HepG2 (cell line): ENCODE measurements around the gene ABHD13. TPM values are rescaled to one million over a fixed set of nuclear protein-coding genes. Genes with fewer than 3 reads are reported as not detected.

Source experiments
- ELF1 ChIP-seq: sonication (generic); formaldehyde crosslinking; IDR thresholded peaks from 2 replicates; pipeline ENCODE4 v1.4.0; 2020; ENCODE audit warnings: missing genetic modification reagents
- ELF3 ChIP-seq: IDR thresholded peaks from 2 replicates; pipeline ENCODE4 v1.6.1; 2016; ENCODE audit warnings: missing genetic modification reagents, missing compliant biosample characterization
- GATAD1 ChIP-seq: IDR thresholded peaks from 2 replicates; pipeline ENCODE4 v1.6.1; 2016; ENCODE audit warnings: missing genetic modification reagents, missing compliant biosample characterization
- HNF4A ChIP-seq: sonication (generic); formaldehyde crosslinking; IDR thresholded peaks from 2 replicates; pipeline ENCODE4 v1.4.0; 2020; ENCODE audit warnings: missing genetic modification reagents
- JARID2 ChIP-seq: sonication (generic); formaldehyde crosslinking; IDR thresholded peaks from 2 replicates; pipeline ENCODE4 v1.8.1; 2023; ENCODE audit warnings: missing genetic modification reagents, inconsistent platforms; ENCODE audit not compliant: insufficient replicate concordance
- JUNB ChIP-seq: sonication (generic); formaldehyde crosslinking; IDR thresholded peaks from 2 replicates; pipeline ENCODE4 v1.8.0; 2022; ENCODE audit warnings: missing genetic modification reagents, mild to moderate bottlenecking, borderline replicate concordance
- MLXIP ChIP-seq: sonication (generic); formaldehyde crosslinking; IDR thresholded peaks from 2 replicates; pipeline ENCODE4 v1.9.0; 2021; ENCODE audit warnings: missing genetic modification reagents, borderline replicate concordance
- MXD3 ChIP-seq: IDR thresholded peaks from 2 replicates; pipeline ENCODE4 v1.6.1; 2016; ENCODE audit warnings: mild to moderate bottlenecking, missing biosample characterization, missing genetic modification reagents
- MZF1 ChIP-seq: sonication (generic); formaldehyde crosslinking; IDR thresholded peaks from 2 replicates; pipeline ENCODE4 v1.8.1; 2023; ENCODE audit warnings: mild to moderate bottlenecking, missing genetic modification reagents, borderline replicate concordance
- NAIF1 ChIP-seq: sonication (generic); formaldehyde crosslinking; IDR thresholded peaks from 2 replicates; pipeline ENCODE4 v1.5.0; 2020; ENCODE audit warnings: mild to moderate bottlenecking, missing genetic modification reagents, borderline replicate concordance
- NFE2L1 ChIP-seq: sonication (generic); formaldehyde crosslinking; IDR thresholded peaks from 2 replicates; pipeline ENCODE4 v1.4.0; 2020; ENCODE audit warnings: missing genetic modification reagents, mild to moderate bottlenecking, borderline replicate concordance
- NR2C2 ChIP-seq: sonication (generic); formaldehyde crosslinking; IDR thresholded peaks from 2 replicates; pipeline ENCODE4 v1.4.0; 2020; ENCODE audit warnings: missing genetic modification reagents, mild to moderate bottlenecking, moderate library complexity, borderline replicate concordance
- PAWR ChIP-seq: sonication (generic); formaldehyde crosslinking; IDR thresholded peaks from 2 replicates; pipeline ENCODE4 v1.4.0; 2020; ENCODE audit warnings: missing genetic modification reagents, mild to moderate bottlenecking, borderline replicate concordance
- RORA ChIP-seq: sonication (generic); formaldehyde crosslinking; IDR thresholded peaks from 2 replicates; pipeline ENCODE4 v1.5.0; 2020; ENCODE audit warnings: mild to moderate bottlenecking, missing genetic modification reagents, moderate library complexity
- RXRA ChIP-seq: sonication (generic); formaldehyde crosslinking; IDR thresholded peaks from 2 replicates; pipeline ENCODE4 v1.5.1; 2020; ENCODE audit warnings: missing genetic modification reagents
- SMAD9 ChIP-seq: sonication (generic); formaldehyde crosslinking; IDR thresholded peaks from 2 replicates; pipeline ENCODE4 v1.5.1; 2020; ENCODE audit warnings: mild to moderate bottlenecking, missing genetic modification reagents
- SRY ChIP-seq: sonication (generic); formaldehyde crosslinking; IDR thresholded peaks from 2 replicates; pipeline ENCODE4 v1.8.0; 2022; ENCODE audit warnings: mild to moderate bottlenecking, missing genetic modification reagents
- TBL1XR1 ChIP-seq: fragments of 150-350 bp; IDR thresholded peaks from 2 replicates; pipeline ENCODE4 v1.6.1; 2014; ENCODE audit warnings: borderline replicate concordance, low read length; ENCODE audit not compliant: partially characterized antibody
- TEAD3 ChIP-seq: optimal IDR thresholded peaks from 2 replicates; pipeline ENCODE3; 2016; ENCODE audit warnings: borderline replicate concordance
- ZBTB20 ChIP-seq: sonication (generic); formaldehyde crosslinking; IDR thresholded peaks from 2 replicates; pipeline ENCODE4 v1.8.1; 2023; ENCODE audit warnings: missing genetic modification reagents, low read depth, mild to moderate bottlenecking, borderline replicate concordance
- ZFP91 ChIP-seq: sonication (generic); formaldehyde crosslinking; IDR thresholded peaks from 2 replicates; pipeline ENCODE4 v1.9.0; 2022; ENCODE audit warnings: missing genetic modification reagents, mild to moderate bottlenecking, borderline replicate concordance
- ZKSCAN1 ChIP-seq: fragments of 150-350 bp; IDR thresholded peaks from 2 replicates; pipeline ENCODE4 v1.6.1; 2014; ENCODE audit warnings: low read length
- ZNF138 ChIP-seq: sonication (generic); formaldehyde crosslinking; IDR thresholded peaks from 2 replicates; pipeline ENCODE4 v1.5.0; 2020; ENCODE audit warnings: mild to moderate bottlenecking, low read depth, missing genetic modification reagents
- ZNF326 ChIP-seq: sonication (generic); formaldehyde crosslinking; IDR thresholded peaks from 2 replicates; pipeline ENCODE4 v1.4.0; 2020; ENCODE audit warnings: missing genetic modification reagents, borderline replicate concordance
- ZNF335 ChIP-seq: sonication (generic); formaldehyde crosslinking; IDR thresholded peaks from 2 replicates; pipeline ENCODE4 v1.4.0; 2020; ENCODE audit warnings: missing genetic modification reagents
- ZNF713 ChIP-seq: sonication (generic); formaldehyde crosslinking; IDR thresholded peaks from 2 replicates; pipeline ENCODE4 v1.4.0; 2020; ENCODE audit warnings: mild to moderate bottlenecking, missing genetic modification reagents
- ZNF724P ChIP-seq: sonication (generic); formaldehyde crosslinking; IDR thresholded peaks from 2 replicates; pipeline ENCODE4 v1.8.0; 2022; ENCODE audit warnings: missing genetic modification reagents, borderline replicate concordance
- ZNF766 ChIP-seq: sonication (generic); formaldehyde crosslinking; IDR thresholded peaks from 2 replicates; pipeline ENCODE4 v1.5.0; 2020; ENCODE audit warnings: missing genetic modification reagents, borderline replicate concordance
- polyA plus RNA-seq, 8 experiments: library from polyadenylated mRNA; depleted of rRNA in 3 of 8; stranded (reverse) in 7 of 8; unstranded in 1 of 8; fragments of >200 nt; fragmentation: Illumina TruSeq in 4 of 8; extraction: Trizol in 4 of 8; gene quantifications; 2 replicates each; pipeline versions ENCODE4 v1.2.1 to v1.2.3, GENCODE V29; 2011 to 2016; ENCODE audit warnings: low read depth in 4 of 8, missing spikeins in 1 of 8, mixed read lengths in 1 of 8; ENCODE audit not compliant: insufficient read depth in 1 of 8
- total RNA-seq, 5 experiments: library from RNA; depleted of rRNA; stranded (reverse); fragments of >200 nt; fragmentation: Illumina TruSeq; extraction: Trizol; gene quantifications; 2 replicates each; pipeline ENCODE4 v1.2.3, GENCODE V29; 2016; ENCODE audit warnings: low read depth in 1 of 5

ABHD13 gene
- total and polyA plus RNA-seq, 2 of the 13 experiments (the other 11 are each of a cell fraction or from before 2014, with no cell fraction given), result 4.3 to 6.2 TPM

GRCh38 chr13:108215436-108215835 is 2.8 kb upstream of the ABHD13 start, which contains the start of gene LIG4 (continued):
- TF ChIP-seq MLXIP (no peak), NR2C2 (CRISPR knock-in tag) (no peak), ZBTB20 (CRISPR knock-in tag) (no peak), RXRA (CRISPR knock-in tag) (no peak), ELF3 (CRISPR knock-in tag) (peak; percentile 49), ZNF724P (CRISPR knock-in tag) (peak; percentile 93; the same call in 1 of the 2 replicates), ZKSCAN1 (no peak), ZNF713 (CRISPR knock-in tag) (no peak), RORA (CRISPR knock-in tag) (no peak), MXD3 (0 out of 2 replicates have a peak, but pooled peaks have one; percentile 21), NFE2L1 (no peak), NAIF1 (CRISPR knock-in tag) (no peak), ZNF326 (CRISPR knock-in tag) (no peak), ZFP91 (CRISPR knock-in tag) (peak; percentile 41; the same call in 1 of the 2 replicates), MZF1 (CRISPR knock-in tag) (no peak), HNF4A (CRISPR knock-in tag) (no peak), ZNF766 (CRISPR knock-in tag) (no peak), ZNF335 (CRISPR knock-in tag) (peak; percentile 46; the same call in 1 of the 2 replicates), GATAD1 (CRISPR knock-in tag) (peak; percentile 69), JUNB (CRISPR knock-in tag) (no peak), SMAD9 (no peak), ZNF138 (CRISPR knock-in tag) (no peak), ELF1 (CRISPR knock-in tag) (peak; percentile 81), SRY (CRISPR knock-in tag) (no peak), JARID2 (CRISPR knock-in tag) (no peak), PAWR (no peak), TBL1XR1 (no peak), TEAD3 (peak; percentile 8)
